ENCODE results near the gene PIGS. TPM values are rescaled to one million over a fixed set of nuclear protein-coding genes. Genes with fewer than 3 reads are reported as not detected.
A peak's percentile ranks its signal among the peaks of the same experiment; 100 is the strongest.

Gene PIGS
- total RNA-seq, 3 donors from 2014 or later = 35.4 to 63.5 (median 53.3) TPM

DNA sequence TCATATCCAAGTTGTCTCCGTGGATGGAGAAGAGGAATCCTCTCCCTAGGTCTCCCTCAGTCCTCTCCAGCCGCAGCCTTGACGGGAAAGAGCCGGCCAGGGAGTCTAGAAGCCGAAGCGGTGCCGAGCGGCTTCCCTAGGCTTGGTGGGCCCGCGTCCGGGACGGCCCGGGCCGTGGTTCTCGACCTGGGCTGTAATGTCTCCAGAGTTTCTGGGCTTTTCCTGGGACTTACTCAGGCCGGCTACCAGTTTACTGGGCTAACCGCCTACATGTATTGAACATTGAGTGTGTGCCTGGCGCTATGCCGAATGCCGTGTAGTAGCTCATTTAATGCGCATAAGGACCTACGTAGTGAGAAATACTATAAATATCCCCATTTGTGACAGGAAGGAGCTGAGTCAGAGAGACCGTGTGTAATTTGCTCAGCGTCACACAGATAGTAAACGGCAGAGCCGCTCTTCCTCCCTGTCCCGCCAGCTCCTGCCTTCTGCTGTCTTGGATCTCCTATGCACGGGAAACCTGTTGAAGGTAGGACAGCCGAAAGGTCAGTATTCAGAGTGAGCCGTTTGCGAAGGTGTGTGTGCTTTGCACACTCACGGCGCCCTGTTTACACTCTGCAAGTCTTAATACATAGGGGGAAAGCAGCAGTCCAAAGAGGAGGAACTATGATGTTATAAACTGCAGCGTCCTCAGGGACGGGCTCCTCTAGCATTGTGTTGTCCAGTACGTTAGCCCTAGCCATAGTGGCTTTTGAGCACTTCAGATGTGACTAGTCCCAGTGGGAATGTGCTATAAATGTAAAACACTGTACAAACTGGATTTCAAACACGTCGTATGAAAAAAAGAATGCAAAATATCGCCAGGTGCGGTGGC is 28.2 kb upstream of the PIGS start:
- intact Hi-C loops (cut with DNase I; ENCODE audit: low total_unique reads) = no loop called here
- peak in 1 of 2 donors; percentile 34 for DNase-seq (ENCODE audit: low spot score in 2 of 2)
- H3K27ac ChIP-seq = peak overlapping the region; percentile 94 to 97
- H3K4me3 ChIP-seq = peak overlapping the region; percentile 64 to 74 (median 65)
- no peaks in the 10 kb centered on the region for H3K9me3 ChIP-seq
- TF ChIP-seq, protein P1, sequence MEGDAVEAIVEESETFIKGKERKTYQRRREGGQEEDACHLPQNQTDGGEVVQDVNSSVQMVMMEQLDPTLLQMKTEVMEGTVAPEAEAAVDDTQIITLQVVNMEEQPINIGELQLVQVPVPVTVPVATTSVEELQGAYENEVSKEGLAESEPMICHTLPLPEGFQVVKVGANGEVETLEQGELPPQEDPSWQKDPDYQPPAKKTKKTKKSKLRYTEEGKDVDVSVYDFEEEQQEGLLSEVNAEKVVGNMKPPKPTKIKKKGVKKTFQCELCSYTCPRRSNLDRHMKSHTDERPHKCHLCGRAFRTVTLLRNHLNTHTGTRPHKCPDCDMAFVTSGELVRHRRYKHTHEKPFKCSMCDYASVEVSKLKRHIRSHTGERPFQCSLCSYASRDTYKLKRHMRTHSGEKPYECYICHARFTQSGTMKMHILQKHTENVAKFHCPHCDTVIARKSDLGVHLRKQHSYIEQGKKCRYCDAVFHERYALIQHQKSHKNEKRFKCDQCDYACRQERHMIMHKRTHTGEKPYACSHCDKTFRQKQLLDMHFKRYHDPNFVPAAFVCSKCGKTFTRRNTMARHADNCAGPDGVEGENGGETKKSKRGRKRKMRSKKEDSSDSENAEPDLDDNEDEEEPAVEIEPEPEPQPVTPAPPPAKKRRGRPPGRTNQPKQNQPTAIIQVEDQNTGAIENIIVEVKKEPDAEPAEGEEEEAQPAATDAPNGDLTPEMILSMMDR (IDR thresholded peaks at IDR 0.05) = no peak
- TF ChIP-seq POLR2AphosphoS5 (IDR thresholded peaks at IDR 0.05) = no peak
- TF ChIP-seq POLR2A (IDR thresholded peaks at IDR 0.05) = no peak
- H3K4me1 ChIP-seq = no peaks in the 10 kb centered on the region
- H3K36me3 ChIP-seq = no peaks in the 10 kb centered on the region
- H3K27me3 ChIP-seq = no peaks in the 10 kb centered on the region

DNA sequence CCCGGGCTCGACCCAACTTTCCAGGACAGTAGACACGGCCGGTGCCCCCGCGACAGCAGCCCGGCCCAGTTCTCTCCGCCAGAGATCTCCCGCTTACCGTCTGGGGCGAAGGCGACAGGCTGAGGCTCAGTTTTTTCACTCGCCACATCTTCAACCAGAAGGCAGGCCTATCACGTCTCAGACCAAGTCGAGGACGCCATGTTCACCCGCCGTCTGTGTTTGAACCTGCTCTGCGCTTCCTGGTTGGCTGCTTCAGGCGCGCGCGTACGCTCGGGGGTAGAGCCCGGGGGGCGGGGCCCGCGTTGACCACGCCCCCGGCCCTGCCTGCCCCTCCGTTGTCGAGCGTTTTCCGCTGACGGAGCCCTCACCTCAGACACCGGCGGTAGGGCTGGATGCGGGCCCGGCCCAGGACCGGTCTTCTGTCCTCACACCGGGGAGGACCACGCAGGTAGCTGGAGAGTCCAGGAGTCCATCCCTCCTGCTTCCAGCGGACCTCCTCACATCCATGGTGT is 27.5 kb upstream of the PIGS start, which contains the start of gene SPAG5:
TSS of gene SPAG5 (minus strand) at position 227 of the 512 bp plus-strand sequence. CDS start at position 148, 79 bp downstream.
- Histone ChIP-seq H3K36me3 (no peaks in the 10 kb centered on the region), H3K27ac (peak within 1 kb of the TSS; percentile 94 to 97), H3K4me1 (no peaks in the 10 kb centered on the region), H3K4me3 (peak within 1 kb of the TSS; percentile 64 to 74 (median 65)), H3K27me3 (no peaks in the 10 kb centered on the region), H3K9me3 (no peaks in the 10 kb centered on the region)
- peak; percentile 93 for DNase-seq (ENCODE audit: low spot score in 2 of 2)
- TF ChIP-seq POLR2A (IDR thresholded peaks at IDR 0.05) = peak; percentile 71
- TF ChIP-seq, protein P1 (IDR thresholded peaks at IDR 0.05) = no peak
- peak; percentile 75 to 86 (median 84) for TF ChIP-seq POLR2AphosphoS5 (IDR thresholded peaks at IDR 0.05)
- intact Hi-C loops (cut with DNase I; ENCODE audit: low total_unique reads) = no loop called here

DNA sequence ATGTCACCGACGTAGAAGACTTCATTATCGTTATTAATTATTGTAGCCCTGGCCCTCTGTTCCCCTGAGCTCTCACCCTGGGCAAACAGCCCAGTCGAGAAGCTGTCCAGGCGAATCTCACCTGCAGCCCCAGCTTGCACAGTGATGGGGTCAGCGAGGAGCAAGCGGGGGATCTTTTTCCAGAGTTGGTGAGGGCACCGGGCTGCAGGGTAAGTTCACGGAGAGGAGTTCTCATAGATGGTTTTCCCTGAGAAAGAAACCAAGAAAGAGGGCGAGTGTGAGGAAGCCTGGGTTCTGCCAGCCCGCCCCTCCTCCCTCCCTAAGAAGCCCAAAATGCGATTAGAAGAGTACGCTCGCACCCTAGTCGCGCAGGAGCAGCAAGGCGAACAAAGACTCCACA is 27.1 kb upstream of the PIGS start:
- Histone ChIP-seq H3K36me3 (no peaks in the 10 kb centered on the region), H3K27ac (peak overlapping the region; percentile 94 to 97), H3K9me3 (no peaks in the 10 kb centered on the region), H3K4me1 (no peaks in the 10 kb centered on the region), H3K4me3 (peak overlapping the region; percentile 64 to 74 (median 65)), H3K27me3 (no peaks in the 10 kb centered on the region)
- DNase-seq (ENCODE audit: low spot score in 2 of 2) = no peak
- TF ChIP-seq POLR2AphosphoS5 (IDR thresholded peaks at IDR 0.05) = no peak
- no peak for TF ChIP-seq POLR2A (IDR thresholded peaks at IDR 0.05)
- TF ChIP-seq, protein P1 (IDR thresholded peaks at IDR 0.05) = no peak
- intact Hi-C loops (cut with DNase I; ENCODE audit: low total_unique reads) = no loop called here

DNA sequence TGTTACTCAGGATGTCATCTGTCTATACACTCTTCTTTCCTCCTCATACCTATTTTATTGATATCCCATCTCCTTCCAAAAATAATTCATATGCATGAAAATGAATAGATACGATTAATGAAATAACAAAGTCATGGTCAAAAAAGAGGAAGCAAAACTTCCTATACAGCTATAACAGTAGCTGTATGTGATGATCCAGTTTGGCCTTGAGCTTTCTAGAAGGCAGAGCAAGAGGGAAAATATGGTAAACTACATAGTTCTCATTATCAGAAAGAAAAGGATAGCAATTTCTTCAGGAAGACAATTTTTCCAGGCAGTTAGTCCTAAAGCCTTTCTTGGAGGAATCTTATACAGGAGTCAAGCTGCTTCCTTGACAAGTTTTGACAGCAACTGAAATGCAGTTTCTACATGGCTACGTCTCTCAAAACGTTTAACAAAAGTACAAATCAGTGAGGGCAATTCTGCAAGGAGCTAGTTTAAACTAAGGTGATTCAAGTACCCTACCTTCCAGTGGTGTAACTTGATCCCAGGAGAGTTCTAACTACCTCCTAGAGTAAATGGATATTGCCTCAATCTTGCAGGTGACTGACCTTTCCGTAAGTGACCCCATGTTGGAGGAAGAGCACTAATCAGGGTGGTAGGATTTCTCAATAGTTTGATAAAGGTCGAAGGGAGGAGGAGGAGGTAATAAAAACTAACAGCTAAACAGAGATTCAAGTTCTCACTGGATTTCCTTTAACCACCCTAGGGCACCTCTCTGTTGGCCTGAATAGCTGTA is 26.5 kb upstream of the PIGS start:
- intact Hi-C loops (cut with DNase I; ENCODE audit: low total_unique reads) = no loop called here

DNA sequence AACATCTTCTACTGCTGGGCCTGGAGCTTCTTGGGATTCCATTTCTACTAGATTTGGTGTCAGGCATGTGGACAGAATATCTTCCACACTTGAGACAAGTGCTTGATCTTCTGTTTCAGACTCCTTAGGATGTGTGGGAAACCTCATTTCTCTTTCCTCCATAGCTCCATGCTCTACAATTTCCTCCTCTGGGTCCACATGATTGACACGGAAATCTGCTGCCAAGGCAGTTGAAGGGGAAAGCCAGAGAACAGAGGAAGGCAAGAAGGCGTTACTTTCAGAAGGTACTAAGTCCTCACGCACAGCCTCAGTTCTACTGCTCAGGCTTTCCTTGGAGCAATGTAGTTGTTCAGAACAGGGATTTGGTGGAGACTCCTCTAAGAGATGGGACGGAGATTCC is 20.9 kb upstream of the PIGS start:
- intact Hi-C loops (cut with DNase I; ENCODE audit: low total_unique reads) = no loop called here
- H3K9me3 ChIP-seq = no peaks in the 10 kb centered on the region
- H3K27me3 ChIP-seq = no peaks in the 10 kb centered on the region
- H3K36me3 ChIP-seq = no peaks in the 10 kb centered on the region
- no peak overlapping the region for H3K4me3 ChIP-seq
- H3K27ac ChIP-seq = no peak overlapping the region
- no peak for DNase-seq (ENCODE audit: low spot score in 2 of 2)
- no peaks in the 10 kb centered on the region for H3K4me1 ChIP-seq
- TF ChIP-seq, protein P1 (IDR thresholded peaks at IDR 0.05) = no peak
- TF ChIP-seq POLR2A (IDR thresholded peaks at IDR 0.05) (no peak), POLR2AphosphoS5 (IDR thresholded peaks at IDR 0.05) (no peak)

More for the DNA sequence above, 26.5 kb upstream of the PIGS start:
- H3K27me3 ChIP-seq = no peaks in the 10 kb centered on the region
- H3K36me3 ChIP-seq = no peaks in the 10 kb centered on the region
- TF ChIP-seq POLR2AphosphoS5 (IDR thresholded peaks at IDR 0.05) = no peak
- no peaks in the 10 kb centered on the region for H3K9me3 ChIP-seq
- peak overlapping the region in 2 of 3 donors; percentile 64 to 74 for H3K4me3 ChIP-seq
- H3K27ac ChIP-seq = no peak overlapping the region
- DNase-seq (ENCODE audit: low spot score in 2 of 2) = no peak
- no peaks in the 10 kb centered on the region for H3K4me1 ChIP-seq

All from breast epithelium (tissue), 4 donors.